NCI-H2227 (cell line): ENCODE measurements around the gene ATP6V1C2.

Experiments used
- DNase-seq: peaks from one replicate; lab custom pipeline; 2025; ENCODE audit not compliant: unreplicated experiment; lab: John Stamatoyannopoulos, UW

Gene ATP6V1C2

GRCh38 chr2:10722252-10722825, 909 bp downstream of the ATP6V1C2 start:
- DNase-seq, result no peak

- DNase-seq, result no peak
Measured at GRCh38 chr2:10732924-10733565, 11.6 kb downstream of the ATP6V1C2 start.

GRCh38 chr2:10733566-10733925, 12.1 kb downstream of the ATP6V1C2 start:
- DNase-seq, result no peak

- no peak for DNase-seq
Measured at GRCh38 chr2:10733980-10734379, 12.6 kb downstream of the ATP6V1C2 start.

- no peak for DNase-seq
Measured at GRCh38 chr2:10738192-10738591, 16.8 kb downstream of the ATP6V1C2 start.

GRCh38 chr2:10740226-10740625, 18.8 kb downstream of the ATP6V1C2 start:
- DNase-seq, result no peak

- no peak for DNase-seq
Measured at GRCh38 chr2:10741139-10741538, 19.7 kb downstream of the ATP6V1C2 start.

GRCh38 chr2:10742666-10743065, 21.2 kb downstream of the ATP6V1C2 start:
- DNase-seq, result no peak

- no peak for DNase-seq
Measured at GRCh38 chr2:10750610-10751009, 29.2 kb downstream of the ATP6V1C2 start.

GRCh38 chr2:10752236-10752635, 30.8 kb downstream of the ATP6V1C2 start:
- DNase-seq, result no peak

- no peak for DNase-seq
Measured at GRCh38 chr2:10753156-10753555, 31.7 kb downstream of the ATP6V1C2 start.

GRCh38 chr2:10753876-10754275, 32.4 kb downstream of the ATP6V1C2 start:
- DNase-seq, result no peak

- DNase-seq, result no peak
Measured at GRCh38 chr2:10755621-10756020, 34.2 kb downstream of the ATP6V1C2 start.

GRCh38 chr2:10757814-10758286, 36.4 kb downstream of the ATP6V1C2 start:
- no peak for DNase-seq

- DNase-seq, result no peak
Measured at GRCh38 chr2:10759151-10759714, 37.8 kb downstream of the ATP6V1C2 start.

- DNase-seq, result no peak
Measured at GRCh38 chr2:10760794-10761504, 39.5 kb downstream of the ATP6V1C2 start.

- no peak for DNase-seq
Measured at GRCh38 chr2:10761591-10761990, 40.2 kb downstream of the ATP6V1C2 start.

GRCh38 chr2:10762651-10763460, 41.4 kb downstream of the ATP6V1C2 start:
- no peak for DNase-seq

- DNase-seq, result no peak
Measured at GRCh38 chr2:10763461-10763800, 42.0 kb downstream of the ATP6V1C2 start.

GRCh38 chr2:10764096-10764785, 42.8 kb downstream of the ATP6V1C2 start:
- DNase-seq, result no peak

GRCh38 chr2:10764896-10765295, 43.5 kb downstream of the ATP6V1C2 start:
- no peak for DNase-seq
